SK-N-SH (cell line): ENCODE data around the gene C4B. TPM values are rescaled to one million over a fixed set of nuclear protein-coding genes. Genes with fewer than 3 reads are reported as not detected.

Source experiments
- CTCF ChIP-seq: fragments of 200-600 bp; sonication (generic); IDR thresholded peaks from 2 replicates; pipeline ENCODE4 v1.6.1; 2017; ENCODE audit warnings: antibody characterized with exemption, mild to moderate bottlenecking, moderate library complexity
- polyA plus RNA-seq, 3 experiments: library from polyadenylated mRNA; depleted of rRNA; stranded (reverse); fragments of >200 nt; gene quantifications; 2 replicates each; pipeline ENCODE4 v1.2.3, GENCODE V29; 2012
- small RNA-seq, 7 experiments: library from RNA; depleted of rRNA; stranded (forward); fragments of <200 nt; gene quantifications; one replicate each; pipeline ENCODE3, GENCODE V24; 2012

The C4B gene
- polyA plus RNA-seq, 1 of the 3 experiments (the other 2 are of a cell fraction): 10.9 TPM

- TF ChIP-seq CTCF: no peak
- TF ChIP-seq, all 33 proteins: peak for 0
Observed at GRCh38 chr6:32084780-32085179, 70.2 kb downstream of the C4B start (continued).

Small RNA genes within 50 kb of the gene (small RNA-seq; reads per million reads assigned to genes)
- gene RNA5SP206: 0 reads per million in 7 experiments

Other genes with a start within 250 kb of the C4B start
- 0.45 and 0.56 TPM in 2 replicates for gene VWA7, start 237.5 kb upstream of the C4B start, polyA plus RNA-seq (2012; rRNA removed)
- gene VARS1, start 219.0 kb upstream of the C4B start, polyA plus RNA-seq (2012; rRNA removed): 22.2 and 35.1 TPM in 2 replicates
- gene LSM2, start 207.8 kb upstream of the C4B start, polyA plus RNA-seq (2012; rRNA removed): 47.8 and 79.1 TPM in 2 replicates
- gene HSPA1L, start 199.5 kb upstream of the C4B start, polyA plus RNA-seq (2012; rRNA removed): 0.69 and 0.83 TPM in 2 replicates
- 71.1 and 119 TPM in 2 replicates for gene HSPA1A, start 199.3 kb upstream of the C4B start, polyA plus RNA-seq (2012; rRNA removed)
- gene HSPA1B, start 187.1 kb upstream of the C4B start, polyA plus RNA-seq (2012; rRNA removed): 52.4 and 96.3 TPM in 2 replicates
- gene NEU1, start 152.0 kb upstream of the C4B start, polyA plus RNA-seq (2012; rRNA removed): 42.2 and 43.0 TPM in 2 replicates
- 0.26 and 0.49 TPM in 2 replicates for gene SLC44A4, start 135.8 kb upstream of the C4B start, polyA plus RNA-seq (2012; rRNA removed)
- 50.1 and 72.0 TPM in 2 replicates for gene EHMT2, start 117.1 kb upstream of the C4B start, polyA plus RNA-seq (2012; rRNA removed)
- 8.3 and 8.4 TPM in 2 replicates for gene ZBTB12, start 112.7 kb upstream of the C4B start, polyA plus RNA-seq (2012; rRNA removed)
- gene C2, start 87.1 kb upstream of the C4B start, polyA plus RNA-seq (2012; rRNA removed): 0.15 and 0.43 TPM in 2 replicates
- gene CFB, start 68.7 kb upstream of the C4B start, polyA plus RNA-seq (2012; rRNA removed): 42.1 and 64.4 TPM in 2 replicates
- gene NELFE, start 55.8 kb upstream of the C4B start, polyA plus RNA-seq (2012; rRNA removed): 89.5 and 116 TPM in 2 replicates
- 86.3 and 89.4 TPM in 2 replicates for gene SKIC2, start 55.6 kb upstream of the C4B start, polyA plus RNA-seq (2012; rRNA removed)
- 25.3 and 27.1 TPM in 2 replicates for gene DXO, start 42.7 kb upstream of the C4B start, polyA plus RNA-seq (2012; rRNA removed)
- gene C4A, start 32.7 kb upstream of the C4B start, polyA plus RNA-seq (2012; rRNA removed): 9.9 and 11.4 TPM in 2 replicates
- 0.03 TPM in 1 of 2 replicates, not detected in the other for gene CYP21A2, start 23.6 kb downstream of the C4B start, polyA plus RNA-seq (2012; rRNA removed)
- gene TNXB, start 94.5 kb downstream of the C4B start, polyA plus RNA-seq (2012; rRNA removed): 0.48 and 0.55 TPM in 2 replicates
- 61.3 and 73.0 TPM in 2 replicates for gene ATF6B, start 113.5 kb downstream of the C4B start, polyA plus RNA-seq (2012; rRNA removed)
- gene FKBPL, start 115.5 kb downstream of the C4B start, polyA plus RNA-seq (2012; rRNA removed): 2.7 and 3.5 TPM in 2 replicates
- gene PRRT1, start 137.1 kb downstream of the C4B start, polyA plus RNA-seq (2012; rRNA removed): 1.2 and 1.5 TPM in 2 replicates
- gene PPT2, start 139.3 kb downstream of the C4B start, polyA plus RNA-seq (2012; rRNA removed): 32.7 and 42.1 TPM in 2 replicates
- gene EGFL8, start 149.8 kb downstream of the C4B start, polyA plus RNA-seq (2012; rRNA removed): 7.7 and 10.7 TPM in 2 replicates
- gene AGPAT1, start 161.3 kb downstream of the C4B start, polyA plus RNA-seq (2012; rRNA removed): 118 and 122 TPM in 2 replicates
- gene RNF5, start 163.6 kb downstream of the C4B start, polyA plus RNA-seq (2012; rRNA removed): 74.8 and 110 TPM in 2 replicates
- gene AGER, start 169.5 kb downstream of the C4B start, polyA plus RNA-seq (2012; rRNA removed): 2.9 and 3.5 TPM in 2 replicates
- gene PBX2, start 175.4 kb downstream of the C4B start, polyA plus RNA-seq (2012; rRNA removed): 74.5 and 83.1 TPM in 2 replicates
- gene GPSM3, start 177.8 kb downstream of the C4B start, polyA plus RNA-seq (2012; rRNA removed): 1.5 and 1.9 TPM in 2 replicates
- gene NOTCH4, start 209.3 kb downstream of the C4B start, polyA plus RNA-seq (2012; rRNA removed): 2.5 and 2.8 TPM in 2 replicates